Stimulated activated memory B cell treated with anti-CD40 and anti-IgM and Interleukin-4, amounts not matched to agents 10 μg/mL and 1 μg/mL and 100 μg/mL, for 72 hours (primary cell): Measurements from ENCODE around the gene ZMYND8.
"Not testable (repeated sequence)": the region's sequence is repeated elsewhere in the genome, so short reads cannot be mapped to it uniquely, and the experiment has no call there.

Experiments
- ATAC-seq: fragments of 150-1000 bp; cut with Tn5 transposase; 2 replicates; pipeline ENCODE4 v1.10.0; 2021
- H3K27ac Mint-ChIP-seq: one replicate; pipeline ENCODE4 v1.8.0; 2022; ENCODE audit warnings: mild to moderate bottlenecking, mixed read lengths
- H3K27me3 Mint-ChIP-seq: one replicate; pipeline ENCODE4 v1.8.0; 2022; ENCODE audit warnings: mixed read lengths
- H3K36me3 Mint-ChIP-seq: one replicate; pipeline ENCODE4 v1.8.0; 2022; ENCODE audit warnings: mixed read lengths
- H3K4me1 Mint-ChIP-seq: one replicate; pipeline ENCODE4 v1.8.0; 2022; ENCODE audit warnings: mixed read lengths
- H3K4me3 Mint-ChIP-seq: one replicate; pipeline ENCODE4 v1.8.0; 2022; ENCODE audit warnings: mild to moderate bottlenecking, moderate library complexity, mixed read lengths
- H3K9me3 Mint-ChIP-seq: one replicate; pipeline ENCODE4 v1.8.0; 2022; ENCODE audit warnings: mixed read lengths

Gene ZMYND8

DNA sequence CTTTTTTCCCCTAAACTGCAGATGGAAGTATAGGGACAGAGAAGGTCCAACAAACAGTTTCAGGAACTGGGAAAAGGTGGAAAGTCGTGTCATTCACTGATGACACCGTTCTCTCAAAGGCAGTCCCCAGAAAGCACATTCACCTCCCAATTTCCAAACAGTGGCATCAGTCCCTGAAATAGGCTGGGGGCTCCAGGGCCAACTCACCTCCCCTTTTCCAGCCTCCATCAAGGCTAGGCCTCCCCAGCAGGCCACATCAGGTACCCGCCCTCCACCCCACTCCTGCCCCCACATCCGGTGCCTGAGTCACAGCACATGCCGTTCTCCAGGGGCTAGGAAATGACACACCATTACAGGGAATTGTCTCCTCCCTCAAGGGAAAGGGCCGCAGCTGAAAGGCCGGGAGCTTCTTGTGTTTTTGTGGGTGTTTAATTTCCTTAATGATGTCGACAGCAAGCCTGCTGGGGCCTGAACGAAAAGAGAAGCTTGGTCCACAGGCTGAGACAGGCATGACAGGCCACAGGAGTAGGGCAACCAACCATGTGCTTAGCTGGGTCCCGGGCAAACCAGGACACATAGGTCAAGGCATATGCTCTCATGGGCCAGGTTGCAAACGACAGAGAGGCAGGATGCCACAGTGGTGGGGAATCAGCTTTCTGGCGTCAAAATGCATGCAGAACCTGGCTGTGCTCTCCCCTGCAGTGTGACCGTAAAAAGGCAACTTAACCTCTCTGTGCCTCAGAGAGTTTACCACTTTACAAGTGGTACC, 39.2 kb downstream of the ZMYND8 start:
- Mint-ChIP-seq H3K4me3 (no peak overlapping the region), H3K4me1 (peaks cover 72% of the 10 kb centered on the region), H3K36me3 (peaks cover 21% of the 10 kb centered on the region), H3K27ac (peak overlapping the region; percentile 74), H3K9me3 (no peaks in the 10 kb centered on the region), H3K27me3 (no peaks in the 10 kb centered on the region)
- peak; percentile 55 for ATAC-seq

DNA sequence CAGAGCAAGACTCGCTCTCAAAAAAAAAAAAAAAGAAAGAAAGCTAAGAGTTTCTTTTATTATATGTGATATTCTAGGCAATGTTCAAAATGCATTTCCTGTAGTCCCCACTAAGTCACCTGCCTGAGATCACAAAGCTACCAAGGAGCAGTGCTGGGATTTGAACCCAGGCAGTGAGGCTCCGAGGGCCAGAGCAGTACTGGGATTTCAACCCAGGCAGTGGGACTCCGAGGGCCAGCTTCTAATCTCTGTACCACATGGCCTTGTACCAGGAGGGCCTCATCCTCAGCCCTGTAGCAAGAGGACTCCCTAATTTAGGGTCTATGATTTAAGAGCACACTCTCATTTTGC, 39.7 kb downstream of the ZMYND8 start:
- Mint-ChIP-seq H3K4me1 (peaks cover 72% of the 10 kb centered on the region), H3K4me3 (no peak overlapping the region), H3K27ac (peak overlapping the region; percentile 74), H3K36me3 (peaks cover 21% of the 10 kb centered on the region), H3K9me3 (no peaks in the 10 kb centered on the region), H3K27me3 (no peaks in the 10 kb centered on the region)
- no peak for ATAC-seq

DNA sequence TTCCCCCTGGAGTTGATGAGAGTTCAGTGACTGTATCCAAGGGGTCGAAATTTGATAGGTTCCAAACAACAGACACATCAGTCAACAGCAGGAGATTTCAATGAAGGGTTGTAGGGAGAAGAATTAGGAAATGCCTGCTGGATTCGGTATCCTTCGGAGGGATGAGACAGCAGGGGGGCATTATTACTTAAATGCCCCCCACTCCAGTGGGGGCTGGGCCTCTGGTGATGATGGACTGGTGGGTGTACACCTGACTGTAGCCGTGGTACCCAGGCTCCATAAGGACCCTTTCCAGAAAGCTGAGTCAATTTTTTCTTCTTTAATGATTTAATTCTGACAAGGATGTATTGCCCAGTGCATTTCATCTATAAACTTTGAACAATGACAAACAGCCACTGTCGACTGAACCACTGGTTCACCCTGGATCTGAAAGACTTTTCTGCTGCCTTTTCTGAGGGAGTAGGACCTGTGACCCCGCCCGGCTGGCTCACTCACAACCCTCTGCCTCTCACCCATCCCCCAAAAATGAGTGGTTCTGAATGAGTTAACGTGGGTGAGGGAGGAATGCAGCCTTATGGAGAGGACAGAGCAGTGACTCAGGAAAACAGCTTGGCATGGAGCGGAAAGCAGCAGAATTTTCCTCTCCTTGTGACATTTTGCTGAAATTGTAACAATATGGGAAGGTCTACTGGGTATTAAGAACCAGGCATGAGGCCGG, 41.0 kb downstream of the ZMYND8 start:
- H3K36me3 Mint-ChIP-seq = peaks cover 20% of the 10 kb centered on the region
- no peak overlapping the region for H3K4me3 Mint-ChIP-seq
- ATAC-seq = no peak
- no peaks in the 10 kb centered on the region for H3K9me3 Mint-ChIP-seq
- H3K4me1 Mint-ChIP-seq = peaks cover 69% of the 10 kb centered on the region
- H3K27me3 Mint-ChIP-seq = no peaks in the 10 kb centered on the region
- H3K27ac Mint-ChIP-seq = peak overlapping the region; percentile 59

DNA sequence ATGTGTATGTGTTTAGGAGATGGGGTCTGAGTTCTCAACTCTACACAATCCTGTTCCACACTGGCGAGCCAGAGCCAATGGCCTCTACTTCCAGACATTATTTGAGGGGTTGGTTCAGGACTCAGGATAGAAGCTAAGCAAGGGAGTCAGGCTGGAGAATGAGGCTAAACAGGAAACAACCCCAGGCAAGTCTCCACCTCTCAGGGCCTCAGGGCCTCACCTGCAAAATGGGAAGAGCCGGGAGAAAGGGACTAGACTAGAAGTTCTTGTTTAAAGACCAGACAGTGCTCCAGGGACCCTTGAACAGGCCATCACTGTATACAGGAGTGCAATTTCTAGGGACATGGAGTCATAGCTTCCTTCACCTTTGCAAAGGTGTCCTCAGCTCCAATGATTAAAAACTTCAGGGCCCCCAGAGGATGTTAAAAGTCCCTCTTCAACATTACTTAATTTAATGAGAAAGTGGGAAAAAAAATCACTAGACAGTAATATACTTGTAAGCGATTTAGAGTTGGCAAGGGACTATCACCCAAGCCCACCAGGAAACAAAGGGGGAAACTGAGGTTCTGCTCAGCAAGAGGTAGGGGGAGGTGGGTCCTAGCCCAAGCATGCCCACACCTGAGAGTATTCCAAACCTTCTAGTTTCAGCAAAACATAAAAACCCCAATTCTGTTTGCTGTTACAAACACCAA, 41.7 kb downstream of the ZMYND8 start:
- H3K4me3 Mint-ChIP-seq = no peak overlapping the region
- H3K27me3 Mint-ChIP-seq = no peaks in the 10 kb centered on the region
- peaks cover 62% of the 10 kb centered on the region for H3K4me1 Mint-ChIP-seq
- peak overlapping the region; percentile 59 for H3K27ac Mint-ChIP-seq
- H3K36me3 Mint-ChIP-seq = peaks cover 20% of the 10 kb centered on the region
- no peak for ATAC-seq
- H3K9me3 Mint-ChIP-seq = no peaks in the 10 kb centered on the region

DNA sequence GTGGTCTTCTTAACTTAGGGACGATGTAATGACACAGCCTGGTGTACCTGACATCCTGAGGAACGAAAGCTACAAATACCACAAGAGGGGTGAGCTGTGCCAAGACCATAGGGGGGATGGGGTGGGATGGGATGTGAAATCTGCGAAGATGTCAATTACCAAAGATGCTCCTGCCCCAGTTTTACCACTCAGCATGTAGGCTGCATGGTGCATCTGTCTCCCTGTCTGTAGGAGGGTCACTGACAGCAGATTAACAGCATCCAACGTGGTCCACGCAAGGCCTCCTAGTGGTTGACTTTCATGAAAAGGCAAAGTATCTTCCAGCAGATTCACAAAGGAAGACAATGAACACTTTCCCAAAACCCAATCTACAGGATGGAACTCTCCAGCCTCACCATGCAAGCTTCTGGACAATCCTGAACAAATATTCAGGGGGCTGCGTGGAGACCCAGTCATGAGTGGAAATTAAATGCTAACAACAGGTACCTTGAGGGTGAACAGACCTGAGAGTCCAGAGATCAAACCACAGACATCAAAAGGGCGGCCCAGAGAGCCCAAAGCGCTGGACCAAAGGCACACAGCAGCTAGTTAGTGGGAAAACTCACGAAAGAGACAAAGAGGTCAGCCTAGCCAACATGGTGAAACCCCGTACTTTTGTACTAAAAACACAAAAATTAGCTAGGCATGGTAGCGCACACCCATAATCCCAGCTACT, 44.4 kb downstream of the ZMYND8 start:
- Mint-ChIP-seq H3K27me3 (no peaks in the 10 kb centered on the region), H3K27ac (no peak overlapping the region), H3K4me3 (no peak overlapping the region), H3K4me1 (peaks cover 39% of the 10 kb centered on the region), H3K9me3 (no peaks in the 10 kb centered on the region), H3K36me3 (peaks cover 30% of the 10 kb centered on the region)
- no peak for ATAC-seq

DNA sequence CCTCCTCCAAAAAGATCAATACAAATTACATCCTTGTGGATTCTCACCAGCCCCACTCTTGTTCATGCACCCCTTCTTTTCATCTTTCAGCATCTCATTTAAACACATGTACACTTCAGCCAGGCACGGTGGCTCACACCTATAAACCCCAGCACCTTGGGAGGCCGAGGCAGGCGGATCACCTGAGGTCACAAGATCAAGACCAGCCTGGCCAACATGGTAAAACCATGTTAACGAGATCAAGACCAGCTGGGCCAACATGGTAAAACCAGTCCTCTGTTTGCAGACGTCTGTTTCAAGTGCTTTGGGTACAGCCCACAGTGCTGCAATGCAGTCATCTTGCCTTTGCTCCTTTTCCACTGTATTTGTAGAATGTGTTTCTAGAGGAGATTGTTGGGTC, 45.3 kb downstream of the ZMYND8 start:
- peaks cover 36% of the 10 kb centered on the region for H3K36me3 Mint-ChIP-seq

DNA sequence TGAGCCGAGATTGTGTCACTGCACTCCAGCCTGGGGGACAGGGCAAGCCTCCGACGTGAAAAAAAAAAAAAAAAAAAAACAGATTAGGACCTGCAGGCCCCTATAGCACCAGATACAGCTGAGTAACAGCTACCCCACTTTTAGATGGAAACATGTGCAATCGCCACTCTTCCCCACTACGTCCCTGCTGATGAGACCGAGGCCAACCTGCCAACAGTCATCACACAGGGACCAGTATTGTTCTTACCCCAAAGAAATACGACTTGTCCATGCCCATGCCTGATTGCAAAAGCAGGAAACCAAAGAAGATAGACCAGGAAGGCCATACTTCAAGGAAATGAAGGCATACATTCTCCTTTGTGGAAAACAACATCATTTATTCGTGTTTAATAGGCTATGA, 45.8 kb downstream of the ZMYND8 start:
- no peaks in the 10 kb centered on the region for H3K27me3 Mint-ChIP-seq
- H3K36me3 Mint-ChIP-seq = peaks cover 36% of the 10 kb centered on the region
- no peak overlapping the region for H3K4me3 Mint-ChIP-seq
- peaks cover 26% of the 10 kb centered on the region for H3K4me1 Mint-ChIP-seq
- no peak overlapping the region for H3K27ac Mint-ChIP-seq
- no peak for ATAC-seq
- no peaks in the 10 kb centered on the region for H3K9me3 Mint-ChIP-seq

More for the DNA sequence above, 45.3 kb downstream of the ZMYND8 start:
- no peak overlapping the region for H3K4me3 Mint-ChIP-seq
- peaks cover 31% of the 10 kb centered on the region for H3K4me1 Mint-ChIP-seq
- ATAC-seq = no peak
- no peaks in the 10 kb centered on the region for H3K9me3 Mint-ChIP-seq
- H3K27me3 Mint-ChIP-seq = no peaks in the 10 kb centered on the region
- no peak overlapping the region for H3K27ac Mint-ChIP-seq

DNA sequence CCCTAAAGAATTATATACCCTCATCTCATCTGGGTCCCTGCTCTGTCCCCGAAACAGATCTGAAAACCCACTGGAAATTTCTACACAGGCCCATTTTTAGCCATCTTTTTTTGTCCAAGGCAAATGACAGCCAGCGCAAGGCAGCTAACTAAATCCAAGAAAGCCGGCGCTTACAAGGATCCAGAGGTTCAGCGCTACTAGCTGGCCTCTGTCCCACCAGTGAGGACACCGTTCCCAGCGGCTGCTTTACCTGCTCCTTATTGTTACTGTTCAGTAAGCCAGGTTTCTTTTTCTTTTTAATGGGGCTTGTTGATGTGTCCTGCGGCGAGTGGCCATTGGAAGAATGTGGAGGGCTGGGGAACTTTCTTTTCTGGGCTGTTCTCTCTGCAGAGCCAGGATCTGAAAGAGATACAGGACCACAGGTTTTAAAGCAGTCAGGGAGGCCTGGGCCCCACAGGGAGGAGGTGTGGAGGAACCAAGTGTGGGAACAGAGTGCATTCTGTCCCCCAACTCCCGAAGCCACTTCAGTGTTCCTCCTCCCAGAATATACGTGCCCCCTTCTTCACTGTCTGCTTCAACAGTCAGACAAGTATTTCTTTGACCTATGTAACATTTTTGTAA, 46.6 kb downstream of the ZMYND8 start:
- H3K9me3 Mint-ChIP-seq = no peaks in the 10 kb centered on the region
- H3K4me1 Mint-ChIP-seq = peaks cover 18% of the 10 kb centered on the region
- ATAC-seq = no peak

DNA sequence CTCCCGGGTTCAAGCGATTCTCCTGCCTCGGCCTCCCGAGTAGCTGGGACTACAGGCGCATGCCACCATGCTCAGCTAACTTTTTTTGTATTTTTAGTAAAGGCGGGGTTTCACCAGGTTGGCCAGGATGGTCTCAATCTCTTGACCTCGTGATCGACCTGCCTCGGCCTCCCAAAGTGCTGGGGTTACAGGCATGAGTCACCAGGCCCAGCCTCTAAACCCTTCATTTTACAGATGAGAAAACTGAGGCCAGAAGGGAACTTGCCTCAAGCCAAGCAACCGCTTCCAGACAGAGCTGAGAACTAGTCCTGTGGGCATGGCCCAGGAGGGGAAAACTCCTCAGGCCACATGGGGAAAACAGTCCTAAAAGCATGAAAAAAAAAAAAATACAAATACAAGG, 47.1 kb downstream of the ZMYND8 start:
- no peak for ATAC-seq
- Mint-ChIP-seq H3K27ac (no peak overlapping the region), H3K36me3 (peaks cover 36% of the 10 kb centered on the region)

More for the DNA sequence above, 46.6 kb downstream of the ZMYND8 start:
- H3K27ac Mint-ChIP-seq = no peak overlapping the region
- peaks cover 36% of the 10 kb centered on the region for H3K36me3 Mint-ChIP-seq
- no peak overlapping the region for H3K4me3 Mint-ChIP-seq
- H3K27me3 Mint-ChIP-seq = no peaks in the 10 kb centered on the region

DNA sequence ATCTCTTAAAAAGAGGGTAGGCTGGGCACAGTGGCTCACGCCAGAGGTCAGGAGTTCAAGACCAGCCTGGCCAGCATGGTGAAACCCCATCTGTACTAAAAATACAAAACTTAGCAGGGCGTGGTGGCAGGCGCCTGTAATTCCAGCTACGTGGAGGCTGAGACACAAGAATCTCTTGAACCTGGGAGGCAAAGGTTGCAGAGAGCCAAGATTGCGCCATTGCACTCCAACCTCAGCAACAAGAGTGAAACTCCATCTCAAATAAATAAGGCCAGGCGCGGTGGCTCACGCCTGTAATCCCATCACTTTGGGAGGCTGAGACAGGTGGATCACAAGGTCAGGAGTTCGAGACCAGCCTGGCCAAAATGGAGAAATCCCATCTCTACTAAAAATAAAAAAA, 48.9 kb downstream of the ZMYND8 start:
- H3K4me3 Mint-ChIP-seq, H3K9me3 Mint-ChIP-seq, H3K27me3 Mint-ChIP-seq, H3K4me1 Mint-ChIP-seq, ATAC-seq, H3K27ac Mint-ChIP-seq: not testable (repeated sequence)
- H3K36me3 Mint-ChIP-seq = peaks cover 39% of the 10 kb centered on the region

More for the DNA sequence above, 47.1 kb downstream of the ZMYND8 start:
- H3K4me3 Mint-ChIP-seq = no peak overlapping the region
- no peaks in the 10 kb centered on the region for H3K9me3 Mint-ChIP-seq
- no peaks in the 10 kb centered on the region for H3K27me3 Mint-ChIP-seq
- H3K4me1 Mint-ChIP-seq = peaks cover 13% of the 10 kb centered on the region

DNA sequence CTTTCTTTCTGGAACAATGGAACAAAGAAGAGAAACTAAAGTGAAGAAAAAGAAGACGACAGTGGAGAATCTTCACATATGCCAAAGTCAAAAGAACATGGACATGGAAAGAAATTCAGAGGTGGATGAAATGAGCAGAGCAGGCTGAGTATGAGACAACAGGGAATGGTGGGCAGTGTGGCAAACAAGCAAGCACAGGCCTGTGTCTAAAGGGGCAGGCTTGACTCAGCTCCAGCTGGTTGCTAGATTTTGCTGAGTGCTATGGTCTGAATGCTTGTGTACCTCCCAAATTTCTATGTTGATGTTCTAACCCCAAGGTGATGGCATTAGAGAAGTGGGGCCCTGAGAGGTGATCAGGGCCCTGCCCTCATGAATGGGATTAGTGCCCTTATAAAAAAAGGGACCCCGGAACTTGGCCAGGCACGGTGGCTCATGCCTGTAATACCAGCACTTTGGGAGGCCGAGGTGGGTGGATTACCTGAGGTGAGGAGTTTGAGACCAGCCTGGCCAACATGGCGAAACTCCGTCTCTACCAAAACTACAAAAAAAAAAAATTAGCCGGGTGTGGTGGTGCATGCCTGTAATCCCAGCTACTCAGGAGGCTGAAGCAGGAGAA, 49.6 kb downstream of the ZMYND8 start:
- no peak for ATAC-seq
- no peak overlapping the region for H3K27ac Mint-ChIP-seq
- peaks cover 45% of the 10 kb centered on the region for H3K36me3 Mint-ChIP-seq
- no peak overlapping the region for H3K4me3 Mint-ChIP-seq
- H3K4me1 Mint-ChIP-seq = peaks cover 6% of the 10 kb centered on the region
- no peaks in the 10 kb centered on the region for H3K9me3 Mint-ChIP-seq
- H3K27me3 Mint-ChIP-seq = no peaks in the 10 kb centered on the region

DNA sequence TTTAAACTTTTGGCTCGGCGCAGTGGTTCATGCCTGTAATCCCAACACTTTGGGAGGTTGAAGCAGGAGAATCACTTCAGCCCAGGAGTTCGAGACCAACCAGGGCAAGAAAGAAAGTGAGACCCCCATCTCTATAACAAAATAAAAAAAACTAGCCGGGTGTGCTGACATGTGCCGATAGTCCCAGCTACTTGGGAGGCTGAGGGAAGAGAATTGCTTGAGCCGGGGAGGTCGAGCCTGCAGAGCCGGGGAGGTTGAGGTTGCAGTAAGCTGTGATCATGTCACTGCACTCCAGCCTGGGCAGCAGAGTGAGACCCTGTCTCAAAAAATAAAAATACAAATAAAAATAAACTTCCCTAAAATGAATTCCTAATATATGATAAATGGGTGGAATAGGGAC, 50.4 kb downstream of the ZMYND8 start:
- H3K27me3 Mint-ChIP-seq = no peaks in the 10 kb centered on the region
- peaks cover 49% of the 10 kb centered on the region for H3K36me3 Mint-ChIP-seq
- H3K27ac Mint-ChIP-seq = no peak overlapping the region
- peaks cover 5% of the 10 kb centered on the region for H3K4me1 Mint-ChIP-seq
- H3K9me3 Mint-ChIP-seq = no peaks in the 10 kb centered on the region
- no peak overlapping the region for H3K4me3 Mint-ChIP-seq
- no peak for ATAC-seq

DNA sequence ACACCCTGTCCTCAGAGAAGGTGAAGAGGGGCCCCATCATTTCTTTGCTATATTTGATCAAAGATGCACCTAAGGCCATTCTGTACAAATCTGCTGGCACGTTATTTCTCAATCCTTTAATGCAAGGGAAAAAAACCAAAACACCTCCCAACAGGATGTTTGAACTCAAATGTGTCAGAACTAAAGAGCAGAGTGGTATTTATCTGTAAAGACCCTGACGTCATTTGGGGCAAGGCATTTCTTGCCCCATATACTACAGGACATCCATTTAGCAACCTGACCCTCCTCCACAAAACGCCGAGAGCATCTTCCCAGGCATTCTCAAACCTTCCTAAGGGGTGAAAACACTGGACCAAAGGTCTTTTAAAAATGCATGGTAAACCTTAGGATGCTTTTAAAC, 50.8 kb downstream of the ZMYND8 start:
- H3K27me3 Mint-ChIP-seq = no peaks in the 10 kb centered on the region
- no peaks in the 10 kb centered on the region for H3K9me3 Mint-ChIP-seq
- H3K27ac Mint-ChIP-seq = no peak overlapping the region
- no peak overlapping the region for H3K4me3 Mint-ChIP-seq
- ATAC-seq = no peak
- peaks cover under 1% of the 10 kb centered on the region for H3K4me1 Mint-ChIP-seq
- H3K36me3 Mint-ChIP-seq = peaks cover 45% of the 10 kb centered on the region

DNA sequence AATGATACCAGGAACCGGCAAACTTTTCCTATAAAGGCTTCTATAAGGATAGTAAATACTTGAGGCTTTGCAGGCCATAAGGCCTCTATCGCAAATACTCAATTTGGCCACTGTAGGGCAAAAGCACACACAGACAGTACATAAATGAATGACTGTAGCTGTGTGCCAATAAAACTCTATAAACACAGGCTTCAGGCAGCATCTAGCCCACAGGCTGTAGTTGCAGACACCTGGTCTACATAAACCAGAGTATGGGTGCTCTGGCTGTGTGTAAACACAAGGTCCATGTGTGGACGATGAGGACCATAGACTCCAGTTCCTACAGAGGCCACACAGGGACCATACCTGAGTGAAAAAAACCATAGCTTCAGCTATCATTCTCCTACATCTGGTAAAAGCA, 52.2 kb downstream of the ZMYND8 start:
- Mint-ChIP-seq H3K9me3 (no peaks in the 10 kb centered on the region), H3K4me3 (no peak overlapping the region), H3K27me3 (no peaks in the 10 kb centered on the region), H3K4me1 (no peaks in the 10 kb centered on the region), H3K27ac (no peak overlapping the region), H3K36me3 (peaks cover 44% of the 10 kb centered on the region)
- no peak for ATAC-seq
